HG03521 (cell line): ENCODE data around the gene TRIM13.
"Not testable (repeated sequence)": the region's sequence is repeated elsewhere in the genome, so short reads cannot be mapped to it uniquely, and the experiment has no call there.

Source experiments
- ATAC-seq: cut with Tn5 transposase; IDR thresholded peaks from one replicate; pipeline ENCODE4 v1.9.1; 2021; ENCODE audit warnings: mild to moderate bottlenecking, moderate library complexity; ENCODE audit not compliant: unreplicated experiment

TRIM13 gene, protein sequence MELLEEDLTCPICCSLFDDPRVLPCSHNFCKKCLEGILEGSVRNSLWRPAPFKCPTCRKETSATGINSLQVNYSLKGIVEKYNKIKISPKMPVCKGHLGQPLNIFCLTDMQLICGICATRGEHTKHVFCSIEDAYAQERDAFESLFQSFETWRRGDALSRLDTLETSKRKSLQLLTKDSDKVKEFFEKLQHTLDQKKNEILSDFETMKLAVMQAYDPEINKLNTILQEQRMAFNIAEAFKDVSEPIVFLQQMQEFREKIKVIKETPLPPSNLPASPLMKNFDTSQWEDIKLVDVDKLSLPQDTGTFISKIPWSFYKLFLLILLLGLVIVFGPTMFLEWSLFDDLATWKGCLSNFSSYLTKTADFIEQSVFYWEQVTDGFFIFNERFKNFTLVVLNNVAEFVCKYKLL

DNA sequence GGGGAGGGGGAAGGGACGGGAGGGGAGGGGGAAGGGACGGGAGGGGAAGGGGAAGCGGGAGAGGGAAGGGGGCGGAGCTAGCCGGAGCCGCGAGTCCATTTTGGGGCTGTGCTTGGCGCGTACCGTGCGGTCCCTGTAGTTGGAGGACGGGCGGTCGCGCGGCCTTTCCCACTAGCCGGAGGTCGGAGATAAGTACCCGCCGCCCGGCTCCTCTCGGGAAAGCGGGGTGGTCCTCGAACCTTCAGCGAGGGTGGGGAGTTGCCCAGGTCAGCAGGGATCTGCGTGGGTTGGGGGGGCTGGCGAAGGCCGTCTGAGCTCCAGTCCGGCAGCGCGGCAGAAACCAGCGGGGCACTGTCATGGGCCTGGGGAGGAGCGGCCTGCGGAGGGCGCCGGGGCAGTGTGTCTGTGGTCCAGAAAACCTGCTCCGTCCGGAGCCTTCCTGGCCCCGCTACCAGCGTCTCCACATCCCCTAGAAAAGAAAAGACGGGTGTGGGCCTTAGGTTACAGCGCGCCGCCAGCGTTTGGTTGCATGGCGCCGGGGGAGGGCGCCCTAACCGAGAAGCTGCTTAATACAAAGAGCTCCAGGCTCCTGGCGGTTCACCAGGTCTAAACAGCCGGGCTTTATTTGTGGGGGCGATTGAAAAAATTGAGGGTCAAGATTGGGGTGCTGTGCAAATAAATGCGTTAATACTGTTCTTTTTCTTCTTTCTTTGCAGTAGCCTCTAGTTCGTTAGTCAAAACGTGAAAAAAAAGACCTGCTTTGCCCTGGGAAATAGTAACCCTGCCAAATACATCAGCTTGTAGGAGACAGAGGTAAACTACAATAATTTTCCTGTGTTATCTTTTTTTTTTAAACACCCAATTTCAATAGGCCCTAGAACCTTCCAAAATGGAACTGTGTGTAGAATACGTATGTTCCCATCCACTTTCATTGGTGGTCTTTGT is at the start of gene TRIM13:
TRIM13 (plus strand) TSS at position 92 of the 945 bp plus-strand sequence. CDS start 14,899 bp downstream, outside the sequence.
- peak; percentile 71 for ATAC-seq

DNA sequence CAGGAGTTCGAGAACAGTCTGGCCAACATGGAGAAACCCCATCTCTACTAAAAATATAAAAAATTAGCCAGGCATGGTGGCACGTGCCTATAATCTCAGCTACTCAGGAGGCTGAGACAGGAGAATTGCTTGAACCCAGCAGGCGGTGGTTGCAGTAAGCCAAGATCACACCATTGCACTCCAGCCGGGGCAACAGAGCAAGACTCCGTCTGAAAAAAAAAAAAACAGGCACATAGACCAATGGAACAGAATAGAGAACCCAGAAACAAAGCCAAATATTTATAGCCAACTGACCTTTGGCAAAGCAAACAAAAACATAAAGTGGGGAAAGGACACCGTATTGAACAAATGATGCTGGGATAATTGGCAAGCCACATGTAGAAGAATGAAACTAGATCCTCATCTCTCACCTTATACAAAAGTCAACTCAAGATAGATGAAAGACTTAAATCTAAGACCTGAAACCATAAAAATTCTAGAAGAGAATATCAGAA is 48.0 kb upstream of the TRIM13 start:
- ATAC-seq: not testable (repeated sequence)

DNA sequence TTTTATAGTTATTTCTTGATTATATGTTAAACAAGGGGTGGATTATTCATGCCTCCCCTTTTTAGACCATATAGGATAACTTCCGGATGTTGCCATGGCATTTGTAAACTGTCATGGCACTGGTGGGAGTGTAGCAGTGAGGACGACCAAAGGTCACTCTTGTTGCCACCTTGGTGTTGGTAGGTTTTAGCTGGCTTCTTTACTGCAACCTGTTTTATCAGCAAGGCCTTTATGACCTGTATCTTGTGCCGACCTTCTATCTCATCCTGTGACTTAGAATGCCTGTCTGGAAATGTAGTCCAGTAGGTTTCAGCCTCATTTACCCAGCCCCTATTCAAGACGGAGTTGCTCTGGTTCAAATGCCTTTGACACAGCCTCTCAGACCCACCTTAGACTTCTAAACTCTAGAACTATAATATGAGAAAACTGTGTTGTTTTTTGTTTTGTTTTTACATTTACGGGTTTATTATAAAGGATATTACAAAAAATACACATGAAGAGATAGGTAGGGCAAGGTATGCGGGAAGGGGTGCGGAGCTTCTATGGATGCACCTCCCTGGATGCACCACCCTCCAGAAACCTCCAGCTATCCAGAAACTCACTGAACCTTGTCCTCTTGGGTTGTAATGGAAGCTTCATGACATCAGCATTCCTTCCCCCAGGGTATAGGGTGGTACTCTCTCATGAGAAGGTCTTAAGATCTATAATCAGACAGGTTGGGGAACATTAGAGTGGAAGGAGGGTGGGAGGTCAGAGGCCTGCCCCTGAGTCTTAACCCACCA is 44.9 kb upstream of the TRIM13 start:
- ATAC-seq: no peak

DNA sequence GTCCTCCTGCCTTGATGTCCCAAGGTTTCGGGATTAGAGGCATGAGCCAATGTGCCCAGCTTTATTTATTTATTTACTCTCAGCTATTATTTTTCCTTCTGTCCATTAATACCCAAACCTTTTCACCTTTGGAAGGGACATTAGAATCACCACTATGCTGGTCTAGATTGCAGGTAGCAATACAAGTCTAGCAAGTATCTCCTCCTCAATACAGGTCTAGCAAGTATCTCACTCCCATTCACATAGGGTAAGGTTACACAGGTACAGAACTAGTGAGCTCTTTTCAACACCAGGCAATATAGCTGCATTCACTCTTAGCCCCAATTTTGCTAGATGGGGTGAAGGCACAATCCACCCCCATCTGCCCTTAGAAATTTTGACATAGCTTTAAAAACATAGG is 43.3 kb upstream of the TRIM13 start:
- ATAC-seq: no peak

DNA sequence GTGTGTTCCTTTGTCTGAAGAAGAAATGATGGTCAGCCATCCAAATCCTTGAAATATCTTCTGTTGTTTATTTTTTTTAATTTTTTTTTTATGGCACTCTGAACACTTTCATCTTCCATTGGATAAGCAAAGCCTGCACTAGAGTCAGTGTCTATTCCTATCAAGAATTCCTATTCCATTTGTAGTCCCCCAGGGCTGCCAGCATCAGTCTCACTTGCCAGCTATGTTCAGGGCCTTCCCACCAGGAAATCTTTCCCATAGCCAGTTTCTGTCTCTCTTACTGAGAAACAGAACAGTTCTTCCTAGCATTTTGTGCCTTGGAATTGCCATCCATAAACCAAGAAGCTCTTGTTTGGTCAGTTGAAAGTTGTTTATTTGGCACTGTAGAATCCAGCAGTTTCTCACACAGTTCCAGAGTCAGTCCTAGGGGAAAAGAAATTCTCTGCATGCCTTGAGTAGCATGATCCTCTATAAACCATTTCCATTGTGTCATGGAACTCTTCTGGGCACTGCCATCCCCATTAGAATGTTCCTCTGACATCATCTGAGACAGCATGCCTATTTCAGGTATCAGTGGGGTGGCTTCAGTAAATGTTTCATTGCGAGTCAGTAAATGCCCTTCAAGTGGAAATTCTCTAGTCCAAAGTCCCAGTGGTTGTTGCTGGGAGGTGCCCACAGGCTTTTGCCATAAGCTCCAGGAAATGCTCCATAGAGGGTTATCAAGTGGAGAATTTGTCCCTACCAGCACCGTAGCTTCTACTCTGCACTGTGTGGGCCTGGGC is 42.0 kb upstream of the TRIM13 start:
- ATAC-seq: no peak

DNA sequence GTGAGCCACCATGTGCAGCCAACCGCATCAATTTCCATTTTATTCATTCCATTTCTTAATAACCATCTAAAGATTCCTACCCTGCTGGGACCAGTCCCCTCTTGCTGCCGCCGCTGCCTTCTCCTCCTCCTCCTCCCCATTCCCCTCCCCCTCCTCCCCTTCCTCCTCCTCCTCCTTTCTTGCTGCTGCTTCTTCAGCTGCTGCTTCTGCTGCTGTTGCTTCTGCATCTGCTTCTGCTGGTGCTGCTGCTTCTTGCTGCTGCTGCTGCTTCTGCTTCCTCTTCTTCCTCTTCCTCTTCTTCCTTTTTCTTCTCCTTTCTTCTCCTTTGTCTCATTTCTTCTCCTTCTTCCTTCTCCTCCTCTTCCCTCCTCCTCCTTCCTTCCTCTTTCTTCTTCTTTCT is 40.7 kb upstream of the TRIM13 start:
- ATAC-seq: no peak

DNA sequence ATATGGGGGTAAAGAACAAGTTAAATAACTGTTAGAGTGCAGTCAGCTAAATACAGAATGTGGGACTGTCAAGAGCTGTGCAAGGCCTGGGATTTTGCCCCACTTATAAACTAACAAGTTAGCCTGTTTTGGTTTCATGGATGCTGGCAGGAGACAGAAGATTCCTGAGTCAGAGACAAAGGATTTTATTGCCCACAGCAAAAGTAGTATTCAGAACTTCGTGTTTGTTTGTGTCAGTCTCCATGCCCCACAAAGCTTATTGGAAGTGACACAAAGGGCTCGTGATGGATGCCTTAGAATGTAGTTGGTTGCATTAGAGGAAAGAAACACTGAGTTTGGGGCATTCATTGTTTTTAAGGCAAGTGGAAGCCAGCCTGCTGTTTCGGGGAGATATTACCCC is 38.5 kb upstream of the TRIM13 start:
- no peak for ATAC-seq

DNA sequence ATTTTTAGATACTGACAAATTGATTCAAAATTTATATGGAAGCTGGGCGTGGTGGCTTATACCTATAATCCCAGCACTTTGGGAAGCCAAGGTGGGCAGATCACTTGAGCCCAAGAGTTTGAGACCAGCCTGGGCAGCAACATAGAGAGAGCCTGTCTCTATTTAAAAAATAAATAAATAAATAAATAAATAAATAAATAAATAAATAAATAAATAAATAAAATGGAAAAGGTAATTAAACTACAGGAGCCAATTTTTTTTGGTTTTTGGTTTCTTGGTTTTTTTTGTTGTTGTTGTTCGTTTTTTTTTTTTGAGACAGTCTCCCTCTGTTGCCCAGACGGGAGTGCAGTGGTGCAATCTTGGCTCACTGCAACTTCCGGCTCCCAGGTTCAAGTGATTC is 29.4 kb upstream of the TRIM13 start:
- ATAC-seq: no peak

DNA sequence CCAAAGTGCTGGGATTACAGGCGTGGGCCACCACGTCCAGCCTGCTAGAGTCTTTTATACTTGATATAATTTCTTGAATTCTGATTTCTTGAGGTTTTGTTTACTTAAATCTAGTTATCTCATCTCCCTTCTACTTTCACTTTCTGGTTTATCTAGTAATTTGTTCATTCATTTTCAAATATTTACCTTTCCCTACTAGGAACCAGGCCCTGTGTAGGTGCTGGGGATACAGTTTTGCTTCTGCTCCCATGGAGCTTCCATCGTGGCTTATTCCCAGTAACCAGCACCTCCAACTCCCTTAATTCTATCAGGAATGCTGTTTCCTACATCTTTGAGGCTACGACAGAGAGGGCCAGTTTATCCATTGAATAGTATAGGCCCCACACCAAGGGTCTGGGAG is 24.1 kb upstream of the TRIM13 start:
- no peak for ATAC-seq

DNA sequence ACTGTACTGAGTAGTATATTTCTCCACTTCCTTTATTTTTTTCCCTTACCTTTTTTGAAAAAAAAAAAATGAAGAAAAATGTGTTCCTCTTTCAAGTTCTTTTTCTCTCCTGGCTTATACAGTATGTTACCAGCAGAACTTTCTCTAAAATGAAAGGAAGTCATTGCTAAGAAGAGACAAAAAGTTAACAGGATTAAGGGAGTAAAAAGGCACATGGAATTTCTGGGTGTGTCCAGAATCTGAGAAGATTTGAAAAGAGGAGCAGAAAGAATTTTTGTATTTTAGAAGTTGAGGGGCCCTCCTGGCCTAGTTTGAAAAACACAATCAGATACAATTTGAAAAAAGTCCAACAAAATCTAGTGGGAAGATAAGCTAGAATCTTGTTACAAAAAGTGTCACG is 21.0 kb upstream of the TRIM13 start:
- no peak for ATAC-seq

DNA sequence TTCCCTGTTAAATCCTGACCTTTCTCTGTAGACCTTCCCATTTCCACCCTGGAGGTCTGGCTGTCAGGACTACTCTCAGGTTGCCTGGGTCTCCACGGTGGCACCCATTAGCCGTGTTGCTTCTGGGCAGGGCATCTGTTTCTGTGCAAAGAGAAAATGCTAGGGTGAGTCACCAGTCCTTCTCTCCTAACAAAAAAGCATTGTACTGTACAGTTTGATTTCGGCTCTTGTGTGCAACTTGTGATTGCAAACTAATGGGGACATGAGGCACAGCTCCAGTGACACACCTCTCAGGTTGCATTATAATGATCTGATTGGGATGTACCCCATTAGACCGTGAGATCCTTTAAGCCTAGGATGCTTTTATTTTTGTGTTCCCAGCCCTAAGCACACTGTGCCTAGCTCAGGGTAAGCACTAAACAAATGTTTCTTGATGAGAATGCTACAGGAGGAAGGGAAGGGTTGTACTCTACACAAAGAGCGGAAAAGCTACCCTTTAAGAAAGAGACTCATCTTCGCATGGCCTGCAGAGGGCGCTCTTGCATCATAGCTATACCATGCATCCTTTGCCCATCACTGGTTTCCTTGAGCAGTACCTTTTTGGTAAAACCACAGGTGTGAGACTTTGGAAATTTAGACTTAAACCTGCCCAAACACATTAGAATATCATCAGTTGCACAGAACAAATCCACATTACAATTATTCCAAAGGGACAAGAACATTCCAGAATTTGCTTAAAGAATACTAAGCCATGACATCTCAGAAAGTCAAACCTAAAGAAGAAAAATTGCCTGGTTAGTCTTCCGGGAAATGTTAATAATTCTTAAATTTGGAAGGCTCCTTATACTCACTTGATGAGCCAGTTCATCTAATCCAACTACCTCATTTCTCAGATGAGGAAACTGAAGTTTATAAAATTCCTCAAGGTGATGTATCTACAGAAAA is 20.3 kb upstream of the TRIM13 start:
- ATAC-seq: no peak

DNA sequence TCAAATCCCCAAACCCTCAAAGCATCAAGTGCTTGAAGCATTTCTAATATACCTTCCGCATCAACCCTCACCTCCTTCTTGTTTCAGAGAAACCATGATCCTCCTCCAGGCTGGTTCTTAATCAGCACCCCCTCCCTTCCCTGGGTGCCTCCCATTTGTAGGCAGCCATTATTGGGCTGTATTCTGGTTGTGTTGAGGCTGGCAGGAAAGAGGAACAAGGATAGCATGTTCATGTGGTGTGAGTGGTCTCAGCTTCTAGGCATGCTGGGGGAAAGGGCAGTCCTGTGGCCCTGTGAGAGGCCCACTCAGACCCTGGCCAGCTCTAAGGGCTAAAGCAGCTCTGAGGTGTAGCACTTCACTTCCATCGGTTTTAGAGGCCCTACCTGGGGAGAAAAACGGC is 18.9 kb upstream of the TRIM13 start:
- ATAC-seq: no peak

DNA sequence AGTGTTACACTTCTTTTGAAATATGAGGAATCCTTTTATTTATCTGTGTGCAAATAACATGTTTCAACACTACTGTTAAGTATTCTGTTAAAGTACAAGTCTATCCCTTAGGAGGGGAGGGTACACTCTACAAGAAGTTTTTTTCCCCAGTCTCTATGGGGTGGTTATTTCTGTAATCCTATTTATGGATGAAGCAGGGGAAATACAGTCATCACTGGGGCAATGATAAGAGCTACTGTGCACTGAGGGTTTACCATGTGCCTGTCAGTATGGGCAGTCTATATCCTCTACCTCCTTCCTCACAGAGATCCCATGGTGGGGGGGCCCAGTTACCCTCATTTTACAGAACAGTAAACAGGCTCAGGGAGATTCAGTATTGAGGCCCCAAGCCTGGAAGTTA is 16.6 kb upstream of the TRIM13 start:
- no peak for ATAC-seq

DNA sequence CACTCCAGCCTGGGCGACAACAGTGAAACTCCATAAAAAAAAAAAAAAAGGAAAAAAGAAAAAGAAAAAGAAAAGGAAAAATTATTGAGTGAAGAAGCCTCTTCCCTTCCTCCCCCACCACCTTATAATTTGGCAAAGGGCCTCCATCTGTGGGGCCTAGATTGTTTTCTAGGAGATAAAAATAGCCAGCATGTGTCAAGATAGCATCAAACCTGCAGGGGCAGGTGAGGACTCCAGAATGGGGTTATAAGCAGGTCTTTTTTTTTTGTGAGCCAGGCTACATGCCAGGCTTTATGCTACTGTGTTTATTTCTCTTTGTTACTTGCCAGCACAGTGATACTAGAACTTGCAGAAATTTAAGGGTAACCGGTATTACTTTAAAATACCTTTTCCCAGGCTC is 11.7 kb upstream of the TRIM13 start:
- ATAC-seq: no peak

DNA sequence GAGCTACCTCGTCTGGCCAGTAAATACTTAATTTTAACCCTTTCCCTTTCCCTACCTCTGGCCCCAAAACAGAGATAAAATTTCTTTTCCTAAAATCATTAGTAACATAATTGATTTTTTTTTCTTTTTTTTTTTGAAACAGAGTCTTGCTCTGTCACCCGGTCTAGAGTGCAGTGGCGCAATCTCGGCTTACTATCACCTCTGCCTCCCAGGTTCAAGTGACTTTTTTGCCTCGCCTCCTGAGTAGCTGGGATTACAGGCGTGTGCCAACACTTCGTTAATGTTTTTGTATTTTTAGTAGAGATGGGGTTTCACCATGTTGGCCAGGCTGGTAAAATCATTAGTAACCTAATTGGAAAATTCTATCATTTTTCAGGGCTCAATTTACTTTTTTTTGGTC is 10.4 kb upstream of the TRIM13 start:
- no peak for ATAC-seq

DNA sequence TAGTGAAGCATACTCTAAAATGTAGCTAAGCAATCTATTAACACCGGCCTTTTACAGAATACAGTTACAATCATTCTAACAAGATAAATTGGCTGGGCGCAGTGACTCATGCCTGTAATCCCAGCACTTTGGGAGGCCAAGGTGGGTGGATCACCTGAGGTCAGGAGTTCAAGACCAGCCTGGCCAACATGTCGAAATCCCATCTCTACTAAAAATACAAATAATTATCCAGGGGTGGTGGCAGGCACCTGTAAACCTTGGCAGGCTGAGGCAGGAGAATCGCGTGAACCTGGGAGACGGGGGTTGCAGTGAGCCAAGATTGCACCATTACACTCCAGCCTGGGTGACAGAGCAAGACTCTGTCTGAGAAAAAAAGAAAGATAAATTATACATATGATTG is 6.2 kb upstream of the TRIM13 start:
- ATAC-seq: not testable (repeated sequence)

DNA sequence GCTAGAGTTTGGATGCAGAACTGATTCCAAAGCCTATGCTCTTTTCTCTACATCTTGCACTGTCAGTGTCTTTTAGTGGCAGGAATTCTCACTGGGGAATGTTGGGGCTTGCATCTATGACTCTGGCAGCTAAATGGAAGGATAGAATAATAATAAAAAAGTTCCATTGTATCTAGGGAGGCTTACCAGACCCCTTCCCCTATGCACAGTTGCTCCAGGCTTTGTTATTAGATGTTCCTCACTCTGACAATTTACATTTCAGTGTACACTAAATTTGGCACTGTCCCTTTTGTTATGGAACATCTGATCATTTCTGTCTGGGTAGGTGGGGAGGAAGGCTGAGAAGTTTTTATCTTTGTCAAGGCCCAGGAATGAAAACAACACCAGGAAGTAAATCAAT is 3.7 kb upstream of the TRIM13 start:
- ATAC-seq: no peak

DNA sequence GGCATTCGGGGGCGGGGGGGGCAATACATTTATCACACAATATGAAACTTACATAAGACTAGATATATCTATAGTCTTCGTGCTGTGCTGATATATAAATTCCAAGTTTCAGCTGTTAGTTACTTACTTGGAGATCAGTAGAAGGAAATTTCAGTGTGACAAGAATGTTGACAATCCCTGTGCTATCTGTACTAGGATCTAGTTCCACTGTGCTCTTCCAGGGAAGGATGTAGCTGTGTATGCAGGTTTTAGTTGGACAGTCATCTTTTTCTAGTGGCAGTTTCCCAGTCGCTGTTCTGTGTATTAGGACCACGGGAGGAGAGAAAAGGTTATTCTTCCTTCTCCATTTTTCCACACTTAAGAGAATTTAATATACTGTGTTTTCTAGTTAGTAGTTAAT is 3.2 kb upstream of the TRIM13 start:
- ATAC-seq: no peak

DNA sequence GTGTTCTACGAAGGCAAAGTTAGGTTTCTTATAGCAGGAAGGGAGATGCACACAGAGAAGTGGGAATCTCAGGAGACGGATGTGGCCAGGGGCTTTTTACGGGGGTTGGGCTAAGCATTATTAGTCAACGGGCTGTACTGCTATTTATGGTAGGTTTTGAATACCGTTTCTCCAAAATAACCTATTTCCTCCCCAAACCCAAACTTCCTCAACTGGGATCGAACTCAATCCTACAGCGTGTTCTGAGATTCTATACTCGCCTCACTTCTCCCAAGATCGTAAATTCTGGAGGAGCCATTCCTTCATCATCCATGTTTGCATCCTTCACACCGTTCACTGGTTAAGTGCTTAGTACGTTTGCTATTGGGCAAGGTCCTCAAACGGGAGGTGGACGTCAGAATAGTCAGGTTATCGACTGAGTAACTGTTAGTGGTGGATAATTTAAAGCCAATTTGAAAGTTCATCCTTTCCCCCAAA is 1.2 kb upstream of the TRIM13 start:
- ATAC-seq: no peak
